Smooth muscle cell (in vitro differentiated cells): ENCODE data around the gene ZNF555. TPM values are rescaled to one million over a fixed set of nuclear protein-coding genes. Genes with fewer than 3 reads are reported as not detected.

Source experiments
- DNase-seq: peaks from one replicate; lab custom pipeline; 2025; ENCODE audit not compliant: unreplicated experiment; lab: John Stamatoyannopoulos, UW
- H2AFZ ChIP-seq: fragments of 200-600 bp; sonication (generic); 2 replicates; pipeline ENCODE4 v1.6.0; 2016; ENCODE audit warnings: antibody characterized with exemption, low read depth, mild to moderate bottlenecking
- H3F3A ChIP-seq: fragments of 200-600 bp; sonication (generic); 2 replicates; pipeline ENCODE4 v1.6.0; 2017; ENCODE audit warnings: antibody characterized with exemption, low read depth
- H3K27ac ChIP-seq: fragments of 200-600 bp; sonication (generic); 2 replicates; pipeline ENCODE4 v1.5.1; 2016; ENCODE audit warnings: low read depth, mild to moderate bottlenecking
- H3K27me3 ChIP-seq: fragments of 200-600 bp; sonication (generic); 2 replicates; pipeline ENCODE4 v1.6.1; 2016; ENCODE audit warnings: low read depth, mild to moderate bottlenecking
- H3K36me3 ChIP-seq: fragments of 200-600 bp; sonication (generic); 2 replicates; pipeline ENCODE4 v1.5.1; 2016; ENCODE audit warnings: low read depth
- H3K4me1 ChIP-seq: fragments of 200-600 bp; sonication (generic); 2 replicates; pipeline ENCODE4 v1.5.1; 2016; ENCODE audit warnings: low read depth
- H3K4me2 ChIP-seq: fragments of 200-600 bp; sonication (generic); 2 replicates; pipeline ENCODE4 v1.6.0; 2016; ENCODE audit warnings: mild to moderate bottlenecking
- H3K4me3 ChIP-seq: fragments of 200-600 bp; sonication (generic); 2 replicates; pipeline ENCODE4 v1.5.1; 2016; ENCODE audit warnings: mild to moderate bottlenecking
- H3K79me2 ChIP-seq: fragments of 200-600 bp; sonication (generic); 2 replicates; pipeline ENCODE4 v1.6.0; 2016; ENCODE audit warnings: low read depth, mild to moderate bottlenecking
- H3K9ac ChIP-seq: fragments of 200-600 bp; sonication (generic); 2 replicates; pipeline ENCODE4 v1.6.0; 2016; ENCODE audit warnings: low read depth
- H3K9me3 ChIP-seq: fragments of 200-600 bp; sonication (generic); replicated peaks from 2 replicates; pipeline ENCODE4 v1.5.1; 2016; ENCODE audit warnings: low read depth
- H4K20me1 ChIP-seq: fragments of 200-600 bp; sonication (generic); 2 replicates; pipeline ENCODE4 v1.6.0; 2016; ENCODE audit warnings: low read depth
- CTCF ChIP-seq: fragments of 200-600 bp; sonication (generic); IDR thresholded peaks from 2 replicates; pipeline ENCODE4 v1.5.1; 2017; ENCODE audit warnings: borderline replicate concordance, mild to moderate bottlenecking, antibody characterized with exemption; ENCODE audit not compliant: insufficient read depth, poor library complexity, severe bottlenecking
- WGBS: methylation state at CpG from one replicate; pipeline ENCODE4 v1.1.7; 2016; ENCODE audit warnings: low lambda C conversion rate; 5-methylcytosine and 5-hydroxymethylcytosine counted together
- polyA plus RNA-seq: library from polyadenylated mRNA; unstranded; fragments of >200 nt; fragmentation: Nextera tagmentation; extraction: Ambion mirVana; gene quantifications from 2 replicates; pipeline ENCODE4 v1.2.1, GENCODE V29; 2016
- total RNA-seq: library from RNA; depleted of rRNA; stranded (reverse); fragments of >200 nt; gene quantifications from 2 replicates; pipeline ENCODE4 v1.2.3, GENCODE V29; 2014

Gene ZNF555
- total and polyA plus RNA-seq, 2 experiments from 2014 or later: 3.2 to 4.9 TPM

GRCh38 chr19:2793577-2793976, 47.7 kb upstream of the ZNF555 start:
- Histone ChIP-seq H4K20me1 (peaks cover 15% of the 10 kb centered on the region), H3K4me3 (no peak overlapping the region), H3K4me1 (no peaks in the 10 kb centered on the region), H3K27me3 (no peaks in the 10 kb centered on the region), H3K9me3 (no peaks in the 10 kb centered on the region), H3K27ac (no peak overlapping the region), H3K36me3 (no peaks in the 10 kb centered on the region), H3K9ac (no peak overlapping the region), H3K4me2 (no peak overlapping the region), H3F3A (no peaks in the 10 kb centered on the region), H2AFZ (no peak overlapping the region), H3K79me2 (peaks cover 3% of the 10 kb centered on the region)
- no peak for TF ChIP-seq CTCF
- DNase-seq: no peak
- WGBS: 99% methylated on average over 12 of the region's 12 CpGs

- Histone ChIP-seq H4K20me1 (peaks cover 22% of the 10 kb centered on the region), H3K27ac (no peak overlapping the region), H2AFZ (no peak overlapping the region), H3K9me3 (no peaks in the 10 kb centered on the region), H3K4me2 (no peak overlapping the region), H3K4me1 (no peaks in the 10 kb centered on the region), H3F3A (no peaks in the 10 kb centered on the region), H3K27me3 (no peaks in the 10 kb centered on the region), H3K36me3 (no peaks in the 10 kb centered on the region), H3K9ac (no peak overlapping the region), H3K79me2 (no peaks in the 10 kb centered on the region), H3K4me3 (no peak overlapping the region)
- no peak for TF ChIP-seq CTCF
- DNase-seq: no peak
- WGBS: 92% methylated on average over 25 of the region's 27 CpGs
Observed at GRCh38 chr19:2795827-2796658, 45.2 kb upstream of the ZNF555 start.

DNA sequence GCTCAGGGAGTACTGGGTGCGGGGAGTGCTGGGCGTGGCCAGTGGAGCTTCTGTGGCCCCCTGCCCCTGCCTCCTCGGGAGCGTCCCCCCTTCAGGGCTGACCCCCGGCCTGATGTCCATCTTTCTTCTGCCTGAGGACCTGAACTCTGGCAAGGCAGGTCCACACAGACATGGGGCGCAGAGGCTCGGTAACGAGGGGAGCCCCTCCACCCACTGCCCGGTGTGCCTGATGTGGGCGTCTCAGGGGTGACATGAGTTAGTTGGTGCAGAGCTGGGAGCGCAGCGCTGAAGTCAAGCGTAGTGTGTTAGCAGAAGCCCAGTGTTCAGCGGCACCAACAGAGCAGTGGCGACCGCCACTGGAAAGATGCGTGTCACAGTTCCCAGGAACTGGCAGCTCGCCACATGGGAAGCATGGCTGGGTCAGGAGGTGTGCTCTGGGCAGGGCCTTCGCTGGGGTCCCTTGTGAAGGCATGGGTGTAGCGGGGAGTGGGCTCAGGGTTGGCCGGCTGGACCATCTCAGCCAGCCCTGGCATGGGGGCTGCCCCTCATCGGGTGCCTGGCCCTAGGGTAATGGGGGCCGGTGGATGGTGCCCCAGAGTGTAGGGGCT, 44.5 kb upstream of the ZNF555 start:
- TF ChIP-seq CTCF: no peak
- no peaks in the 10 kb centered on the region for H3K9me3 ChIP-seq
- no peak overlapping the region for H3K27ac ChIP-seq
- H3K4me2 ChIP-seq: no peak overlapping the region
- no peaks in the 10 kb centered on the region for H3K4me1 ChIP-seq
- 97% methylated on average over 20 of the region's 23 CpGs for WGBS
- H3K4me3 ChIP-seq: no peak overlapping the region
- no peak for DNase-seq
- no peak overlapping the region for H2AFZ ChIP-seq
- H3K36me3 ChIP-seq: no peaks in the 10 kb centered on the region
- no peaks in the 10 kb centered on the region for H3F3A ChIP-seq
- no peaks in the 10 kb centered on the region for H3K79me2 ChIP-seq
- no peak overlapping the region for H3K9ac ChIP-seq
- H3K27me3 ChIP-seq: no peaks in the 10 kb centered on the region
- peaks cover 22% of the 10 kb centered on the region for H4K20me1 ChIP-seq
